Kidney glomerular epithelial cell (primary cell): ENCODE data around the gene SLC8A2.
A peak's percentile ranks its signal among the peaks of the same experiment; 100 is the strongest.

Source experiments
- DNase-seq: peaks from one replicate; lab custom pipeline; 2025; lab: John Stamatoyannopoulos, UW

SLC8A2 gene

GRCh38 chr19:47459477-47459876 lies 12.2 kb downstream of the SLC8A2 start:
- no peak for DNase-seq

GRCh38 chr19:47458672-47459071 lies 13.0 kb downstream of the SLC8A2 start:
- no peak for DNase-seq

GRCh38 chr19:47456721-47457474 lies 14.8 kb downstream of the SLC8A2 start:
- no peak for DNase-seq

- DNase-seq = no peak
Measured at GRCh38 chr19:47450478-47450877, 21.2 kb downstream of the SLC8A2 start.

GRCh38 chr19:47448360-47448727 lies 23.3 kb downstream of the SLC8A2 start:
- no peak for DNase-seq

- peak; percentile 53 for DNase-seq
Measured at GRCh38 chr19:47447470-47448359, 24.0 kb downstream of the SLC8A2 start.

GRCh38 chr19:47446534-47447469 lies 24.9 kb downstream of the SLC8A2 start:
- DNase-seq = no peak

GRCh38 chr19:47445937-47446402 lies 25.7 kb downstream of the SLC8A2 start:
- no peak for DNase-seq

- DNase-seq = no peak
Measured at GRCh38 chr19:47445527-47445926, 26.2 kb downstream of the SLC8A2 start.

GRCh38 chr19:47444388-47444821 lies 27.3 kb downstream of the SLC8A2 start:
- no peak for DNase-seq

GRCh38 chr19:47443331-47443730 lies 28.4 kb downstream of the SLC8A2 start:
- no peak for DNase-seq

GRCh38 chr19:47438793-47439220 lies 32.9 kb downstream of the SLC8A2 start:
- DNase-seq = no peak

- DNase-seq = no peak
Measured at GRCh38 chr19:47437500-47437899, 34.2 kb downstream of the SLC8A2 start.

GRCh38 chr19:47436712-47437401 lies 34.8 kb downstream of the SLC8A2 start:
- peak; percentile 48 for DNase-seq

GRCh38 chr19:47435883-47436417 lies 35.7 kb downstream of the SLC8A2 start:
- no peak for DNase-seq

GRCh38 chr19:47435196-47435595 lies 36.5 kb downstream of the SLC8A2 start:
- DNase-seq = no peak

- DNase-seq = no peak
Measured at GRCh38 chr19:47434088-47434487, 37.6 kb downstream of the SLC8A2 start.

- DNase-seq = no peak
Measured at GRCh38 chr19:47433121-47433520, 38.6 kb downstream of the SLC8A2 start.

- no peak for DNase-seq
Measured at GRCh38 chr19:47432499-47432898, 39.2 kb downstream of the SLC8A2 start.

GRCh38 chr19:47432091-47432490 lies 39.6 kb downstream of the SLC8A2 start:
- DNase-seq = no peak
